Gastrocnemius medialis (tissue), 4 donors: ENCODE data around the gene SLC38A2. TPM values are rescaled to one million over a fixed set of nuclear protein-coding genes. Genes with fewer than 3 reads are reported as not detected.
A peak's percentile ranks its signal among the peaks of the same experiment; 100 is the strongest.

Source experiments
- ATAC-seq, 2 donors: fragments of 150-250 bp; one replicate each; pipeline ENCODE4 v1.9.1; 2016
- DNase-seq, 2 donors: peaks; one replicate each; pipeline ENCODE4 v3.0.0-alpha.2; 2019
- H3K27ac ChIP-seq, 4 donors: fragments of 200-600 bp; sonication (generic); 1 replicate in 1 of 4; 2 replicates in 3 of 4; pipeline ENCODE4 v1.5.1; 2016 to 2018; ENCODE audit warnings: mild to moderate bottlenecking in 2 of 4, moderate library complexity in 1 of 4
- H3K27me3 ChIP-seq, 3 donors: fragments of 200-600 bp; sonication (generic) in 2 of 3; 1 replicate in 1 of 3; 2 replicates in 2 of 3; pipeline versions ENCODE4 v1.5.1 to v1.6.0; 2016 to 2019; ENCODE audit warnings: mild to moderate bottlenecking in 1 of 3, moderate library complexity in 1 of 3
- H3K36me3 ChIP-seq, 2 donors: fragments of 200-600 bp; sonication (generic) in 1 of 2; one replicate each; pipeline ENCODE4 v1.5.1; 2017 to 2018
- H3K4me1 ChIP-seq, 2 donors: fragments of 200-600 bp; sonication (generic) in 1 of 2; one replicate each; pipeline ENCODE4 v1.5.1; 2016 to 2017; ENCODE audit warnings: mild to moderate bottlenecking in 2 of 2
- H3K4me3 ChIP-seq, 4 donors: fragments of 200-600 bp; sonication (generic) in 3 of 4; 1 replicate in 1 of 4; 2 replicates in 3 of 4; pipeline ENCODE4 v1.5.1; 2016 to 2019; ENCODE audit warnings: mild to moderate bottlenecking in 2 of 4
- H3K9me3 ChIP-seq, 3 donors: fragments of 200-600 bp; sonication (generic) in 2 of 3; 1 replicate in 1 of 3; 2 replicates in 2 of 3; pipeline ENCODE4 v1.5.1; 2016 to 2019
- CTCF ChIP-seq, 5 experiments: fragments of 450-650 bp in 3 of 5; fragments of 200-600 bp in 2 of 5; sonication (generic) in 2 of 5; IDR thresholded peaks in 4 of 5; conservative IDR thresholded peaks in 1 of 5; 1 replicate in 4 of 5; 2 replicates in 1 of 5; pipeline ENCODE4 v1.5.1; 2016 to 2019; ENCODE audit warnings: antibody characterized with exemption in 5 of 5, mild to moderate bottlenecking in 3 of 5, moderate library complexity in 3 of 5
- POLR2A ChIP-seq, 2 donors: fragments of 450-650 bp; IDR thresholded peaks; one replicate each; pipeline ENCODE4 v1.6.1; 2017; ENCODE audit warnings: antibody characterized with exemption in 2 of 2, mild to moderate bottlenecking in 2 of 2, moderate library complexity in 2 of 2
- in situ Hi-C, 4 donors: fragments of 200-750 bp; cut with MboI; loops; one replicate each; pipeline versions ENCODE4 v1.15.0 to v1.8.0; 2017; ENCODE audit warnings: low sequenced_read_pairs in 4 of 4
- intact Hi-C: fragments of 100-400 bp; cut with DNase I; formaldehyde crosslinking; loops from one replicate; pipeline ENCODE4 v1.15.1; 2023; ENCODE audit warnings: low total_unique reads
- total RNA-seq, 4 donors: library from RNA; depleted of rRNA; stranded (reverse); fragments of >200 nt; gene quantifications; one replicate each; pipeline versions ENCODE4 v1.1.0 to v1.2.3, GENCODE V29; 2016

SLC38A2 gene
- total RNA-seq, 4 donors from 2014 or later, result 260 to 853 (median 400) TPM

- ATAC-seq, result no peak
Observed at GRCh38 chr12:46413368-46413767, 40.8 kb upstream of the SLC38A2 start.

GRCh38 chr12:46412857-46413256, 40.3 kb upstream of the SLC38A2 start:
- Histone ChIP-seq H3K36me3 (no peaks in the 10 kb centered on the region), H3K4me3 (no peak overlapping the region), H3K9me3 (no peaks in the 10 kb centered on the region), H3K27me3 (no peaks in the 10 kb centered on the region), H3K4me1 (peaks cover 38 to 40% of the 10 kb centered on the region in 2 donors), H3K27ac (no peak overlapping the region)
- DNase-seq, result no peak
- intact Hi-C loops, result no loop called here
- TF ChIP-seq POLR2A (IDR thresholded peaks at IDR 0.05), result no peak
- TF ChIP-seq CTCF (IDR thresholded peaks at IDR 0.05 in 4 of 5, conservative IDR thresholded peaks at IDR 0.05 in 1 of 5), result no peak
- in situ Hi-C loops, result no loop called here
- no peak for ATAC-seq

More at GRCh38 chr12:46413368-46413767, 40.8 kb upstream of the SLC38A2 start:
- no peak for TF ChIP-seq CTCF (IDR thresholded peaks at IDR 0.05 in 4 of 5, conservative IDR thresholded peaks at IDR 0.05 in 1 of 5)
- no peak for TF ChIP-seq POLR2A (IDR thresholded peaks at IDR 0.05)
- Histone ChIP-seq H3K9me3 (no peaks in the 10 kb centered on the region), H3K27me3 (no peaks in the 10 kb centered on the region), H3K4me1 (peaks cover 33 to 40% of the 10 kb centered on the region in 2 donors), H3K36me3 (no peaks in the 10 kb centered on the region), H3K27ac (peak overlapping the region in 1 of 4 donors; percentile 7), H3K4me3 (no peak overlapping the region)
- DNase-seq, result no peak
- intact Hi-C loops, result no loop called here
- in situ Hi-C loops, result no loop called here

- Histone ChIP-seq H3K36me3 (no peaks in the 10 kb centered on the region), H3K4me3 (no peak overlapping the region), H3K9me3 (no peaks in the 10 kb centered on the region), H3K4me1 (peaks cover 41 to 48% of the 10 kb centered on the region in 2 donors), H3K27ac (peak overlapping the region; percentile 35 to 71 (median 64)), H3K27me3 (no peaks in the 10 kb centered on the region)
- in situ Hi-C loops, result no loop called here
- peak; percentile 84 to 98 for ATAC-seq
- DNase-seq, result peak in 1 of 2 donors; percentile 70
- TF ChIP-seq CTCF (IDR thresholded peaks at IDR 0.05 in 4 of 5, conservative IDR thresholded peaks at IDR 0.05 in 1 of 5), result no peak
- TF ChIP-seq POLR2A (IDR thresholded peaks at IDR 0.05), result no peak
- intact Hi-C loops, result no loop called here
Observed at GRCh38 chr12:46410495-46410894, 37.9 kb upstream of the SLC38A2 start.

- intact Hi-C loops, result no loop called here
- Histone ChIP-seq H3K27ac (peak overlapping the region; percentile 35 to 71 (median 64)), H3K36me3 (no peaks in the 10 kb centered on the region), H3K4me3 (no peak overlapping the region), H3K27me3 (no peaks in the 10 kb centered on the region), H3K4me1 (peaks cover 37 to 46% of the 10 kb centered on the region in 2 donors), H3K9me3 (no peaks in the 10 kb centered on the region)
- TF ChIP-seq CTCF (IDR thresholded peaks at IDR 0.05 in 4 of 5, conservative IDR thresholded peaks at IDR 0.05 in 1 of 5), result no peak
- TF ChIP-seq POLR2A (IDR thresholded peaks at IDR 0.05), result no peak
- DNase-seq (no peak), ATAC-seq (no peak)
- in situ Hi-C loops, result no loop called here
Observed at GRCh38 chr12:46409974-46410373, 37.4 kb upstream of the SLC38A2 start.

GRCh38 chr12:46409342-46409741, 36.8 kb upstream of the SLC38A2 start:
- H3K4me3 ChIP-seq, result no peak overlapping the region
- DNase-seq, result no peak
- peak overlapping the region; percentile 21 to 71 (median 30) for H3K27ac ChIP-seq
- H3K4me1 ChIP-seq, result peaks cover 40 to 48% of the 10 kb centered on the region in 2 donors
- no peak for TF ChIP-seq POLR2A (IDR thresholded peaks at IDR 0.05)
- TF ChIP-seq CTCF (IDR thresholded peaks at IDR 0.05 in 4 of 5, conservative IDR thresholded peaks at IDR 0.05 in 1 of 5), result no peak
- intact Hi-C loops, result no loop called here
- no peak for ATAC-seq
- in situ Hi-C loops, result no loop called here
- no peaks in the 10 kb centered on the region for H3K27me3 ChIP-seq
- H3K36me3 ChIP-seq, result no peaks in the 10 kb centered on the region
- no peaks in the 10 kb centered on the region for H3K9me3 ChIP-seq
